HepG2 (cell line): ENCODE measurements around the gene PNMA6F. TPM values are rescaled to one million over a fixed set of nuclear protein-coding genes. Genes with fewer than 3 reads are reported as not detected.

Source experiments
- ATAC-seq: fragments of 200-7000 bp; cut with Tn5 transposase; 3 replicates; pipeline ENCODE4 v1.9.1; 2020; ENCODE audit warnings: mild to moderate bottlenecking, moderate library complexity
- BruUV-seq: library from RNA; stranded (reverse); fragments of 400-500 nt; replicated peaks from 2 replicates; lab custom pipeline; 2021; lab: Mats Ljungman, UMichigan
- CTCF ChIA-PET: fragments of 300-600 bp; formaldehyde crosslinking; extraction: SDS; loops from one replicate; lab custom pipeline; 2021; ENCODE audit warnings: low total read pairs, inconsistent platforms, low intra/inter-chr PET ratio; lab: Yijun Ruan, JAX
- POLR2A ChIA-PET: fragments of 350-600 bp; sonication (Branson Sonifier 250); formaldehyde crosslinking; loops from one replicate; lab custom pipeline; 2020; ENCODE audit warnings: antibody characterized with exemption, inconsistent platforms; lab: Yijun Ruan, JAX
- DNase-seq: peaks from one replicate; pipeline ENCODE4 v3.0.0-alpha.2; 2015; ENCODE audit warnings: low spot score
- FAIRE-seq: peaks from 3 replicates; lab custom pipeline; 2011; peaks lifted over from hg19 to GRCh38; lab: Jason Lieb, UNC
- H2AFZ ChIP-seq: one replicate; pipeline ENCODE4 v1.6.1; 2011; ENCODE audit warnings: low read length, inconsistent platforms
- H3K27ac ChIP-seq: fragments of 300-600 bp; 3 replicates; pipeline ENCODE4 v1.8.0; 2011; ENCODE audit warnings: mixed run types, mild to moderate bottlenecking, mixed read lengths, low read length, inconsistent platforms; ENCODE audit not compliant: insufficient read depth; ENCODE audit errors: extremely low read length
- H3K27me3 ChIP-seq, 2 experiments: fragments of 200-600 bp in 1 of 2; 2 replicates in 1 of 2; 3 replicates in 1 of 2; pipeline versions ENCODE4 v1.6.0 to v1.8.0; 2011; ENCODE audit warnings: low read length in 2 of 2, mild to moderate bottlenecking in 2 of 2, moderate library complexity in 2 of 2, inconsistent platforms in 1 of 2; ENCODE audit not compliant: insufficient read depth in 2 of 2, control insufficient read depth in 1 of 2
- H3K36me3 ChIP-seq, 2 experiments: fragments of 200-600 bp in 1 of 2; replicated peaks in 1 of 2; 2 replicates in 1 of 2; 3 replicates in 1 of 2; pipeline versions ENCODE4 v1.5.1 to v1.8.0; 2011; ENCODE audit warnings: low read length in 2 of 2, inconsistent platforms in 1 of 2; ENCODE audit not compliant: insufficient read depth in 2 of 2, control insufficient read depth in 1 of 2
- H3K4me1 ChIP-seq: 2 replicates; pipeline ENCODE4 v1.5.1; 2012; ENCODE audit warnings: low read length, inconsistent platforms; ENCODE audit not compliant: insufficient read depth
- H3K4me2 ChIP-seq: 2 replicates; pipeline ENCODE4 v1.6.0; 2011; ENCODE audit warnings: low read depth, low read length, inconsistent platforms
- H3K4me3 ChIP-seq, 3 experiments: fragments of 200-600 bp in 1 of 3; sonication (generic), shearing (Covaris generic) in 1 of 3; replicated peaks in 1 of 3; 2 replicates each; pipeline ENCODE4 v1.5.1; 2011 to 2016; ENCODE audit warnings: low read length in 3 of 3, inconsistent platforms in 2 of 3, low read depth in 2 of 3, mild to moderate bottlenecking in 2 of 3, control low read depth in 1 of 3, mixed read lengths in 1 of 3; ENCODE audit not compliant: insufficient read depth in 1 of 3
- H3K79me2 ChIP-seq: one replicate; pipeline ENCODE4 v1.6.1; 2011; ENCODE audit warnings: low read length, inconsistent platforms; ENCODE audit not compliant: insufficient read depth
- H3K9ac ChIP-seq: 2 replicates; pipeline ENCODE4 v1.6.0; 2011; ENCODE audit warnings: mild to moderate bottlenecking, low read depth, low read length, inconsistent platforms; ENCODE audit not compliant: insufficient read depth
- H3K9me3 ChIP-seq: 2 replicates; pipeline ENCODE4 v1.5.1; 2012; ENCODE audit warnings: mild to moderate bottlenecking, low read length
- H4K20me1 ChIP-seq: 2 replicates; pipeline ENCODE4 v1.6.0; 2011; ENCODE audit warnings: inconsistent platforms, mild to moderate bottlenecking, low read length, moderate library complexity; ENCODE audit not compliant: insufficient read depth
- HNRNPUL1 ChIP-seq: fragments of 200-400 bp; formaldehyde crosslinking; IDR thresholded peaks from 2 replicates; pipeline ENCODE4 v1.6.1; 2017; ENCODE audit warnings: low read depth, mild to moderate bottlenecking, low read length, moderate library complexity
- NR1H2 ChIP-seq: sonication (generic); formaldehyde crosslinking; IDR thresholded peaks from 2 replicates; pipeline ENCODE4 v1.8.1; 2022; ENCODE audit warnings: low read depth, missing genetic modification reagents, borderline replicate concordance
- ZBTB1 ChIP-seq: sonication (generic); formaldehyde crosslinking; IDR thresholded peaks from 2 replicates; pipeline ENCODE4 v1.4.0; 2020; ENCODE audit warnings: missing genetic modification reagents, borderline replicate concordance
- ZNF224 ChIP-seq: sonication (generic); formaldehyde crosslinking; IDR thresholded peaks from 2 replicates; pipeline ENCODE4 v1.5.0; 2020; ENCODE audit warnings: mild to moderate bottlenecking, missing genetic modification reagents
- ZNF546 ChIP-seq: sonication (generic); formaldehyde crosslinking; conservative IDR thresholded peaks from 2 replicates; pipeline ENCODE4 v1.8.1; 2023; ENCODE audit warnings: mild to moderate bottlenecking, missing genetic modification reagents
- WGBS: methylation state at CpG from one replicate; pipeline ENCODE4 v1.1.6; 2017; ENCODE audit warnings: low lambda C conversion rate; 5-methylcytosine and 5-hydroxymethylcytosine counted together
- in situ Hi-C: cut with HindIII; loops from 2 replicates; pipeline ENCODE4 v1.10.0; 2017; ENCODE audit warnings: low pct_unique_long_range_greater_than_20kb; ENCODE audit not compliant: extremely low pct_ligation_motif_present
- intact Hi-C: fragments of 100-400 bp; cut with micrococcal nuclease; formaldehyde crosslinking; loops from one replicate; pipeline ENCODE4 v1.10.0; 2022; ENCODE audit not compliant: unreplicated experiment
- polyA plus RNA-seq, 8 experiments: library from polyadenylated mRNA; depleted of rRNA in 3 of 8; stranded (reverse) in 7 of 8; unstranded in 1 of 8; fragments of >200 nt; fragmentation: Illumina TruSeq in 4 of 8; extraction: Trizol in 4 of 8; gene quantifications; 2 replicates each; pipeline versions ENCODE4 v1.2.1 to v1.2.3, GENCODE V29; 2011 to 2016; ENCODE audit warnings: low read depth in 4 of 8, missing spikeins in 1 of 8, mixed read lengths in 1 of 8; ENCODE audit not compliant: insufficient read depth in 1 of 8
- total RNA-seq, 5 experiments: library from RNA; depleted of rRNA; stranded (reverse); fragments of >200 nt; fragmentation: Illumina TruSeq; extraction: Trizol; gene quantifications; 2 replicates each; pipeline ENCODE4 v1.2.3, GENCODE V29; 2016; ENCODE audit warnings: low read depth in 1 of 5

Gene PNMA6F
- total and polyA plus RNA-seq, 2 of the 13 experiments (the other 11 are each of a cell fraction or from before 2014, with no cell fraction given), result not detected

DNA sequence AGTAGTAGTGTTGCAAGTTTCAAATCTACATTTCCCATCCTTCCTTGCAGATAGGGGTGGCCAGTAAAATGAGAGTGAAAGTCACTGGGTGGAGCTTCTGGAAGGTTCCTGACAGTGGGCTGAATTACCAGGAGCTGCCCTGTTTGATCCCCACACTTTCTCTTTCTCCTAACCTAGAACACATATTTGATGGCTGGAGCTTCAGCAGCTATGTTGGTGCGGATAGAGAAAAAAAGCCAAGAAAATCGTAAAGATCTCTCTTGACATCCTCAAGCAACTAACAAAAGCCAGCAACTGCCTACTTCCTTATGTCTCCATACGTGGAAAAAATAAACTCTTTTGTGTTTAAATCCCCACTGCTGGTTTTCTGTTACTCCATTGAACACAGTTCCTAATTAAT lies 44.6 kb upstream of the PNMA6F start:
- Histone ChIP-seq H3K9ac (no peak overlapping the region), H2AFZ (no peak overlapping the region), H3K79me2 (no peaks in the 10 kb centered on the region), H3K4me3 (no peak overlapping the region), H3K27me3 (no peaks in the 10 kb centered on the region), H4K20me1 (no peaks in the 10 kb centered on the region), H3K4me1 (no peaks in the 10 kb centered on the region), H3K27ac (no peak overlapping the region), H3K9me3 (no peaks in the 10 kb centered on the region), H3K36me3 (no peaks in the 10 kb centered on the region), H3K4me2 (no peak overlapping the region)
- in situ Hi-C loops, result no loop called here
- intact Hi-C loops, result no loop called here
- WGBS, result 32% methylated on average over 3 of the region's 3 CpGs
- DNase-seq (no peak), FAIRE-seq (no peak), ATAC-seq (no peak)
- CTCF ChIA-PET, result no interaction called here
- BruUV-seq, result no TSS peak
- TF ChIP-seq HNRNPUL1 (no peak), ZBTB1 (CRISPR knock-in tag) (no peak), ZNF546 (CRISPR knock-in tag) (no peak), NR1H2 (CRISPR knock-in tag) (no peak)
- POLR2A ChIA-PET, result no interaction called here

DNA sequence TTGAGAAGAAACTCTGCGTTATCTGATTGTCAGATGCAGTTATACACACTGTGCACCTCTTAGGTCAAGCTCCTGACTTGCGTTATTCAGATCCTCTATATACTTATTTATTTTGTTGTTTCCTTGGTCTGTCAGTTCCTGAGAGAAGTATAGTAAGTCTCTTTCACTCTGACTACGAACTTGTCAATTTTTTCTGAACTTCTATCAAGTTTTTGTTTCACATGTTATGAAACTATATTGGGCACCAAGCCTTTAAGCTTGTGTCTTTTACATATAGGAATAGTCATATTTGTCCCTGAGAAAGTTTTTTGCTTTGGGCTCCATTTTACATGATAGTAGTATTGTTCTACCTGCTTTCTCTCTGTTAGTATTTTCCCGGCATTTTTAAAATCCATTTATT lies 44.1 kb upstream of the PNMA6F start:
- ATAC-seq (no peak), DNase-seq (no peak), FAIRE-seq (no peak)
- Histone ChIP-seq H3K9me3 (no peaks in the 10 kb centered on the region), H3K79me2 (no peaks in the 10 kb centered on the region), H3K4me2 (no peak overlapping the region), H3K4me1 (no peaks in the 10 kb centered on the region), H4K20me1 (no peaks in the 10 kb centered on the region), H2AFZ (no peak overlapping the region), H3K27ac (no peak overlapping the region), H3K36me3 (no peaks in the 10 kb centered on the region), H3K4me3 (no peak overlapping the region)
- no TSS peak for BruUV-seq
- 25% methylated on average over 4 of the region's 4 CpGs for WGBS
- CTCF ChIA-PET, result no interaction called here
- POLR2A ChIA-PET, result no interaction called here
- intact Hi-C loops, result no loop called here
- no peak for TF ChIP-seq ZNF224 (CRISPR knock-in tag)
- TF ChIP-seq, all 625 proteins: peak for 0
- no peaks in the 10 kb centered on the region for H3K27me3 ChIP-seq
- H3K9ac ChIP-seq, result no peak overlapping the region
- in situ Hi-C loops, result no loop called here
